GM20000 (cell line): ENCODE measurements around the gene UNC119B.

ENCODE experiments used
- DNase-seq: peaks from one replicate; pipeline ENCODE4 v3.0.0; 2012; ENCODE audit warnings: low spot score
- TF ChIP-seq, protein P1 (sequence below): IDR thresholded peaks from 2 replicates; pipeline ENCODE4 v1.5.1; 2012; ENCODE audit warnings: mild to moderate bottlenecking, control low read depth; ENCODE audit errors: extremely low read depth, missing control alignments

The UNC119B gene

DNA sequence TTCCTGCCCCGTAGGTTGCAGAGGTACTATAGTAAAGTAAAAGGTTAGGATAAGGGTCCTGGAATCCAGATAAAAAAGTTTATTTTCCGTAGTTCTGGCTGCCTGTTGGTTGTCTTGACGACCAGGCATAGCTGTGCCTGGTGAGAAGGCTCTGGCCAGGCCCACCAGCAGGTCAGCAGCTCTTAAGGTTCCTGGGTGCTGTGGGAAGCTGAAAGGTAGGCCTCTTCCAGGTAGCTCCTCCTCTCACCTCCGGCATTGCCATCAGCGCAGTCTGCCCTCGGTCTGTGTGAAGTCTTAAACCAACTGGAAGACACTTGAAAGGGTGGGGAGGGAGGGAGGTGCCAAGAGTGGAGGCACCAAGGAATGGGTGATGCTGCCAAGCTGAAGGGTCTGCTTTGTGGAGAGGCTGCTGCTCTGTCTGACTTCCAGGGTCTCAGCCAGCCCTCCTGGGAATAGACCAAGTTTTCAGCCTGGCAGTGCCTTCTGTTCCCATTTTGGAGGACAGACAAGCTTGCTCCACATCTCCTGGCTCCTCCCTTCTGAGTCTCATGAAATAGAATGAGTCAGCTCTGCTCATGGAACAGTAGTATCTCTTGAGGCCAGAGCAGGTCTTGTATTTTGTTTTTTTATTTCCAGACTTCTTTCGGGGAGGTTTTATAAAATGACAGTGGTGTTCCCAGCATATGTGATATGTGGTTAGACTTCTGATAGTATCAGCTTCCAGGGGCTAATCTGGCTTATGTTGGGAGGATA, 10.2 kb downstream of the UNC119B start:
- no peak for DNase-seq
- TF ChIP-seq, protein P1, sequence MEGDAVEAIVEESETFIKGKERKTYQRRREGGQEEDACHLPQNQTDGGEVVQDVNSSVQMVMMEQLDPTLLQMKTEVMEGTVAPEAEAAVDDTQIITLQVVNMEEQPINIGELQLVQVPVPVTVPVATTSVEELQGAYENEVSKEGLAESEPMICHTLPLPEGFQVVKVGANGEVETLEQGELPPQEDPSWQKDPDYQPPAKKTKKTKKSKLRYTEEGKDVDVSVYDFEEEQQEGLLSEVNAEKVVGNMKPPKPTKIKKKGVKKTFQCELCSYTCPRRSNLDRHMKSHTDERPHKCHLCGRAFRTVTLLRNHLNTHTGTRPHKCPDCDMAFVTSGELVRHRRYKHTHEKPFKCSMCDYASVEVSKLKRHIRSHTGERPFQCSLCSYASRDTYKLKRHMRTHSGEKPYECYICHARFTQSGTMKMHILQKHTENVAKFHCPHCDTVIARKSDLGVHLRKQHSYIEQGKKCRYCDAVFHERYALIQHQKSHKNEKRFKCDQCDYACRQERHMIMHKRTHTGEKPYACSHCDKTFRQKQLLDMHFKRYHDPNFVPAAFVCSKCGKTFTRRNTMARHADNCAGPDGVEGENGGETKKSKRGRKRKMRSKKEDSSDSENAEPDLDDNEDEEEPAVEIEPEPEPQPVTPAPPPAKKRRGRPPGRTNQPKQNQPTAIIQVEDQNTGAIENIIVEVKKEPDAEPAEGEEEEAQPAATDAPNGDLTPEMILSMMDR: no peak

DNA sequence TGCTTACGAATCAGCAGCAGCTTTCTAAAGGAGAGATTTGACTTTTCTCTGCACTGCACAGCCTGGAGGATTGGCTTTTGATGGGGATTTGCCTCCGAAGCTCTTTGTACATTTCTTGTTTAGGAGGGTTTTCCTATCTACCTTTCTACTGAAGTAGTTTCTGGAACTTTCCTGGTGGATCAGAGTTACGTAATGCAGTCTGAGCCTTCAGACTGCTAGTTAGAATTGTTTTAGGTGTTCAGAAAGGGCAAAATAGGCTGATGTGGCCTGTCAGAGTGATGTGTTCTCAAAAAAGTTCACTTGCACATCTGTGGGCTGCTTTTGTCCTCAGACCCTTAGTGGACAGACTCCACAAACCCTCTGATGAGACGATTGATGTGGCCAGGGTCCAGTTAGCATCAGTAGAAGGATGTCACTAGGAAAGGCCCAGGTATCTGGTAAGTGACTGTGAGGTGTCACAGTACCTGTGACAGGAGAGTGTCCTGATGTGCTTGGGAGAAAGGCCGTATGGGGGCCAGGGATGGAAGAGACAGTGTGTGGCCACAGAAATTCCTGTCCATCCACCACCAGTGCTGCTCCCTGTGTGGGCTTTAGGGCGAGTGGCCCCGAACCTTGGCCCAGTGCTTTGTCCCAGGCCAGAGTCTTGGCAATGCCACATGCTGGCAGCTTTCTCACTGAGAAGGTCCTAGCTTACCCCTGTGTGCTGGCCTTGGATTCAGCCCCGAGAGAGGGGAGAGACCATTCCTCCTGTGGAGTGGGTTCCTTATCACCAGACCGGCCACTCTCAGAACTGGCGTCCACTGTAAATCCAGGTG, 10.9 kb downstream of the UNC119B start:
- DNase-seq: no peak
- TF ChIP-seq, protein P1: no peak

DNA sequence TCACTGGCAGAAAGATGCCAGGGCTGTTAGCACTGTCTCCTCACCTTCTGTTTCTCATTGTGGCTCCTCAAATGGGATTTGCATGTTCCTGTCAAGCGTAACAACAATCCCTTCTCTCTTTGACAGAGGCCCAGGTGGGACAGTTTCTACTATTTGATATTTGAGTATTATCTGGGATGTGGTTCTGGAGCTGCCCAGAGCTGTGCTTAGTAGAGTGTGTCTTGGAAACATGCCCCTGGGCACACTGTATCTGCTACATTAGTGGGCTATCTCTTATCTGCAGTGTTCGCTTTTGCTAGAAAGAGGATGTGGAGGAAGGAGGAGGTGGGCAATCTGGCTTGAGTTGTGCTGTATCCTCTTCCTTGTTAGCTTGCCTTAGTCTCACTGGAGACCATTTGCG, 11.6 kb downstream of the UNC119B start:
- TF ChIP-seq, protein P1: no peak
- no peak for DNase-seq

DNA sequence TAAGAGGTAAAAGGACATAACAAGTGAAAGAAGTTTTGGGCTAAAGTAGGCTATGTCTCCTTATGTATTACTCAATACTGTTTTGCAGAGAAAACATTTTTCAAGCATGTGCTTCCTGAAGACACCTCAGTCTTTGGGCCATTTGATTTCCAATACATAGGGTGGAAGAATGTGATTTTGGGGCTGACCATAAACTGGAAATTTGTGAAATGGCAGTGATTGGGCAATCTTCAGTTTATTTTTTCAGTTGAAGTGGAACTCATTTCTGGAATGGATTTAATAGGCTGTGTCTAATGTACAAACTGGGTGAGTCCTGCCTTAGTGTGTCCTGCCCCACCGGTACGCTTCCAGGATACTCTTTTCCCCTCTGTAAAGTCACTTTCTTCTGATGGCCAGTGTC, 12.5 kb downstream of the UNC119B start:
- TF ChIP-seq, protein P1: no peak

DNA sequence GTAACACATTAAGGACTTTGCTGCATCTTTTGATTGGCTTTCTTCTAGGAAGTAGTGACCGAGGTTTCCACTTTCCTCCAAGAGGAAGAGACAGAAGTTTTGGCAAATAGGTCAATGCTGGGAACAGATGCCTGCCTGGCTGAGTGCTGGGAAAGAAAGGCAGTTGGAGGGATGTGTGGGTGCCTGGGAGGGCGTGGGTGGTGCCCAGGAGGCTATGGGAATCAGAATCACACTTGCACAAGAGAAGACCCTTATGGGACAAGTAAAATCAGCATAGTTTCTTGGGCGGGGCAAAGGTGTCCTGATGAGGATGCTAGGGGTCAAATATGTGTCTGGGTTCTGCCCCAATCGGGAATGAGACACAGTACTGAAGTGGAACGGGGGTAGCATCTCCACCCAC, 14.5 kb downstream of the UNC119B start:
- TF ChIP-seq, protein P1: no peak
- no peak for DNase-seq

More for the DNA sequence above, 12.5 kb downstream of the UNC119B start:
- no peak for DNase-seq

DNA sequence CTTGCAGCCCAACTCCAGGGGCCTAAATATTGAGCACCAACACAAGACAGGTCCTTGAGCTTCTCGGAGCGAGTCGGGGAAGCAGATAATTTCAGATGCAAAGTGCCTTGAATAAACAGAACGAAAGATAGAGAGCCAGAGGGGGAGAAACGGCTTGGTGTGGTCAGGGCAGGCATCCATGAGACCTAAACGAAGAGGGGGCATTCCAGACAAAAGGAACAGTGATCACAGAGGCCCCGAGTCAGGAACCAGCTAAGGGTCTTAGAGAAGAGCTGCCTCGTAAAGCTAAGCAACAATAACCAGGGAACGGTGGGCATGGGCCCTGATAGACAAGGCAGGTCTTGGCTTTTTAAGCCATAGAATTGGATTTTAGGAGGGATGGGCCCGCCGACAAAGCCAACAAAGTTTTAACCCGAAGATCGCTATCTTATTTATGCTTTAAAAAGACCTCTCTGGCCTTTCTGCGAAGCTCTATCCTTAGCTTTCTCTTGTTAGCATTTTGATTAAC, 14.9 kb downstream of the UNC119B start:
- DNase-seq: no peak
- TF ChIP-seq, protein P1: no peak
